Nephron progenitor cell (in vitro differentiated cells): Measurements from ENCODE around the gene TMEM120B.

Source experiments
- DNase-seq: peaks from one replicate; pipeline ENCODE4 v3.0.0; 2021
- H3K27ac Mint-ChIP-seq: 2 replicates; pipeline ENCODE4 v1.8.0; 2021; ENCODE audit warnings: mild to moderate bottlenecking, moderate library complexity, mixed read lengths
- H3K27me3 Mint-ChIP-seq: 2 replicates; pipeline ENCODE4 v1.8.0; 2021; ENCODE audit warnings: mild to moderate bottlenecking, low read depth, mixed read lengths; ENCODE audit not compliant: poor library complexity
- H3K36me3 Mint-ChIP-seq: 2 replicates; pipeline ENCODE4 v1.8.0; 2021; ENCODE audit warnings: low read depth, mixed read lengths
- H3K4me1 Mint-ChIP-seq: 2 replicates; pipeline ENCODE4 v1.8.0; 2021; ENCODE audit warnings: mixed read lengths
- H3K4me3 Mint-ChIP-seq: 2 replicates; pipeline ENCODE4 v1.8.0; 2021; ENCODE audit warnings: mild to moderate bottlenecking, moderate library complexity, mixed read lengths
- H3K9me3 Mint-ChIP-seq: 2 replicates; pipeline ENCODE4 v1.8.0; 2021; ENCODE audit warnings: mild to moderate bottlenecking, moderate library complexity, mixed read lengths
- CTCF ChIP-seq: fragments of 200-600 bp; sonication (generic); IDR thresholded peaks from 2 replicates; pipeline ENCODE4 v1.5.0; 2021; ENCODE audit warnings: antibody characterized with exemption

Gene TMEM120B

GRCh38 chr12:121765573-121765972 lies 53.0 kb downstream of the TMEM120B start:
- H3K27ac Mint-ChIP-seq, result peak overlapping the region; percentile 93

GRCh38 chr12:121766290-121767039 lies 53.9 kb downstream of the TMEM120B start:
- no peak overlapping the region for H3K27ac Mint-ChIP-seq
- peaks cover 61% of the 10 kb centered on the region for H3K4me1 Mint-ChIP-seq
- H3K27me3 Mint-ChIP-seq, result no peaks in the 10 kb centered on the region
- H3K9me3 Mint-ChIP-seq, result no peaks in the 10 kb centered on the region
- no peak overlapping the region for H3K4me3 Mint-ChIP-seq
- no peak for TF ChIP-seq CTCF
- peaks cover 4% of the 10 kb centered on the region for H3K36me3 Mint-ChIP-seq
- no peak for DNase-seq

More at GRCh38 chr12:121765573-121765972, 53.0 kb downstream of the TMEM120B start:
- Mint-ChIP-seq H3K27me3 (no peaks in the 10 kb centered on the region), H3K9me3 (no peaks in the 10 kb centered on the region), H3K4me3 (no peak overlapping the region), H3K36me3 (peaks cover 5% of the 10 kb centered on the region), H3K4me1 (peaks cover 57% of the 10 kb centered on the region)
- no peak for TF ChIP-seq CTCF
- no peak for DNase-seq

GRCh38 chr12:121767525-121768016 lies 55.0 kb downstream of the TMEM120B start:
- Mint-ChIP-seq H3K4me3 (no peak overlapping the region), H3K27ac (peak overlapping the region; percentile 88), H3K27me3 (no peaks in the 10 kb centered on the region), H3K4me1 (peaks cover 57% of the 10 kb centered on the region), H3K36me3 (no peaks in the 10 kb centered on the region), H3K9me3 (no peaks in the 10 kb centered on the region)
- no peak for TF ChIP-seq CTCF
- no peak for DNase-seq

GRCh38 chr12:121769297-121769830 lies 56.8 kb downstream of the TMEM120B start:
- no peak for TF ChIP-seq CTCF
- H3K27me3 Mint-ChIP-seq, result no peaks in the 10 kb centered on the region
- H3K36me3 Mint-ChIP-seq, result no peaks in the 10 kb centered on the region
- peaks cover 62% of the 10 kb centered on the region for H3K4me1 Mint-ChIP-seq
- no peak overlapping the region for H3K4me3 Mint-ChIP-seq
- no peaks in the 10 kb centered on the region for H3K9me3 Mint-ChIP-seq
- H3K27ac Mint-ChIP-seq, result no peak overlapping the region
- no peak for DNase-seq

GRCh38 chr12:121769831-121770301 lies 57.3 kb downstream of the TMEM120B start:
- Mint-ChIP-seq H3K4me1 (peaks cover 66% of the 10 kb centered on the region), H3K27me3 (no peaks in the 10 kb centered on the region), H3K36me3 (no peaks in the 10 kb centered on the region), H3K4me3 (no peak overlapping the region), H3K27ac (no peak overlapping the region), H3K9me3 (no peaks in the 10 kb centered on the region)
- no peak for TF ChIP-seq CTCF
- DNase-seq, result no peak
